Measurements from ENCODE around the gene BACH2.

- TF ChIP-seq REST (IDR thresholded peaks at IDR 0.05; ENCODE audit: insufficient read depth in 1 of 2, low read depth in 2 of 2, low read length in 2 of 2), result no peak
- TF ChIP-seq POLR2AphosphoS5 (IDR thresholded peaks at IDR 0.05; ENCODE audit: low read depth, low read length), result peak; percentile 46; the same call in 1 of the 2 replicates
- no peak for TF ChIP-seq TAF1 (IDR thresholded peaks at IDR 0.05; ENCODE audit: borderline replicate concordance, insufficient read depth, low read length)
These were observed 357.5 kb downstream of the BACH2 start for GRCh38 chr6:89939144-89939543.

Data from PFSK-1 (cell line).